Right lung (tissue), 5 donors: ENCODE measurements around the gene ELMO1. TPM values are rescaled to one million over a fixed set of nuclear protein-coding genes. Genes with fewer than 3 reads are reported as not detected.

Source experiments
- DNase-seq, 2 donors: peaks; one replicate each; pipeline ENCODE4 v3.0.0-alpha.2; 2013
- polyA plus RNA-seq, 5 donors: library from polyadenylated mRNA; unstranded; fragments of 120-200 nt; gene quantifications; one replicate each; pipeline versions ENCODE4 v1.2.1 to v1.2.3, GENCODE V29; 2013; ENCODE audit warnings: inconsistent platforms in 1 of 5, low replicate concordance in 1 of 5; ENCODE audit not compliant: insufficient read length in 5 of 5, insufficient read depth in 1 of 5

ELMO1 gene
- polyA plus RNA-seq, 5 donors, result 36.7 to 56.0 (median 46.0) TPM

- DNase-seq, result no peak
Observed at GRCh38 chr7:37065779-37066271, 382.8 kb downstream of the ELMO1 start.

- DNase-seq, result no peak
Observed at GRCh38 chr7:37062560-37062859, 386.2 kb downstream of the ELMO1 start.

GRCh38 chr7:37061849-37062559, 386.7 kb downstream of the ELMO1 start:
- no peak for DNase-seq

- no peak for DNase-seq
Observed at GRCh38 chr7:37056234-37056912, 392.3 kb downstream of the ELMO1 start.

- no peak for DNase-seq
Observed at GRCh38 chr7:37054624-37055241, 393.9 kb downstream of the ELMO1 start.

GRCh38 chr7:37052705-37053104, 396.0 kb downstream of the ELMO1 start:
- DNase-seq, result peak in 1 of 2 donors; percentile 15

- DNase-seq, result no peak
Observed at GRCh38 chr7:37050801-37051200, 397.9 kb downstream of the ELMO1 start.

GRCh38 chr7:37048674-37049073, 400.0 kb downstream of the ELMO1 start:
- no peak for DNase-seq

GRCh38 chr7:37047260-37047659, 401.4 kb downstream of the ELMO1 start:
- DNase-seq, result no peak

- no peak for DNase-seq
Observed at GRCh38 chr7:37046531-37047079, 402.1 kb downstream of the ELMO1 start.

- DNase-seq, result no peak
Observed at GRCh38 chr7:37045681-37046179, 402.9 kb downstream of the ELMO1 start.

GRCh38 chr7:37041461-37041860, 407.2 kb downstream of the ELMO1 start:
- DNase-seq, result no peak

- no peak for DNase-seq
Observed at GRCh38 chr7:37040330-37040729, 408.3 kb downstream of the ELMO1 start.

GRCh38 chr7:37039131-37039749, 409.4 kb downstream of the ELMO1 start:
- no peak for DNase-seq

GRCh38 chr7:37038706-37039105, 410.0 kb downstream of the ELMO1 start:
- no peak for DNase-seq

- no peak for DNase-seq
Observed at GRCh38 chr7:37037286-37037685, 411.4 kb downstream of the ELMO1 start.

- no peak for DNase-seq
Observed at GRCh38 chr7:37035631-37036030, 413.0 kb downstream of the ELMO1 start.

GRCh38 chr7:37033141-37033540, 415.5 kb downstream of the ELMO1 start:
- no peak for DNase-seq

- DNase-seq, result no peak
Observed at GRCh38 chr7:37032258-37032601, 416.4 kb downstream of the ELMO1 start.

GRCh38 chr7:37031571-37032257, 416.9 kb downstream of the ELMO1 start:
- peak; percentile 42 to 49 for DNase-seq

GRCh38 chr7:37028909-37029440, 419.7 kb downstream of the ELMO1 start:
- DNase-seq, result no peak
